Activated naive CD4-positive, alpha-beta T cell treated with anti-CD3 and anti-CD28 coated beads for 36 hours (primary cell): ENCODE data around the gene CELA2B. TPM values are rescaled to one million over a fixed set of nuclear protein-coding genes. Genes with fewer than 3 reads are reported as not detected.
"Not testable (repeated sequence)": the region's sequence is repeated elsewhere in the genome, so short reads cannot be mapped to it uniquely, and the experiment has no call there.

Experiments
- CTCF ChIA-PET: fragments of 350-600 bp; sonication (Branson Sonifier 250); formaldehyde crosslinking; loops from one replicate; lab custom pipeline; 2021; ENCODE audit warnings: antibody characterized with exemption; lab: Charles Lee
- DNase-seq: peaks from one replicate; pipeline ENCODE4 v3.0.0-alpha.2; 2020
- H3K27ac Mint-ChIP-seq: one replicate; pipeline ENCODE4 v1.8.0; 2021; ENCODE audit warnings: mild to moderate bottlenecking, mixed read lengths
- H3K27me3 Mint-ChIP-seq: one replicate; pipeline ENCODE4 v1.8.0; 2021; ENCODE audit warnings: low read depth, mixed read lengths
- H3K36me3 Mint-ChIP-seq: one replicate; pipeline ENCODE4 v1.8.0; 2021; ENCODE audit warnings: low read depth, mixed read lengths
- H3K4me1 Mint-ChIP-seq: one replicate; pipeline ENCODE4 v1.8.0; 2021; ENCODE audit warnings: low read depth, mixed read lengths
- H3K4me3 Mint-ChIP-seq: one replicate; pipeline ENCODE4 v1.8.0; 2021; ENCODE audit warnings: mild to moderate bottlenecking, moderate library complexity, mixed read lengths
- H3K9me3 Mint-ChIP-seq: one replicate; pipeline ENCODE4 v1.8.0; 2021; ENCODE audit warnings: mixed read lengths
- intact Hi-C: fragments of 100-400 bp; cut with micrococcal nuclease; formaldehyde crosslinking; loops from one replicate; pipeline ENCODE4 v1.15.1; 2023
- total RNA-seq, 2 experiments: library from RNA; stranded (reverse); gene quantifications; one replicate each; pipeline ENCODE4 v1.2.3, GENCODE V29; 2021

CELA2B gene
- total RNA-seq, 2 experiments from 2014 or later: not detected

GRCh38 chr1:15476927-15477326 lies 1.0 kb downstream of the CELA2B start:
- Mint-ChIP-seq H3K36me3 (no peaks in the 10 kb centered on the region), H3K27ac (no peak overlapping the region), H3K9me3 (no peaks in the 10 kb centered on the region), H3K4me3 (no peak overlapping the region), H3K27me3 (no peaks in the 10 kb centered on the region), H3K4me1 (no peaks in the 10 kb centered on the region)
- CTCF ChIA-PET: no interaction called here
- intact Hi-C loops: no loop called here
- DNase-seq: no peak

GRCh38 chr1:15477646-15478212 lies 1.8 kb downstream of the CELA2B start:
- Mint-ChIP-seq H3K4me3 (no peak overlapping the region), H3K4me1 (no peaks in the 10 kb centered on the region)

DNA sequence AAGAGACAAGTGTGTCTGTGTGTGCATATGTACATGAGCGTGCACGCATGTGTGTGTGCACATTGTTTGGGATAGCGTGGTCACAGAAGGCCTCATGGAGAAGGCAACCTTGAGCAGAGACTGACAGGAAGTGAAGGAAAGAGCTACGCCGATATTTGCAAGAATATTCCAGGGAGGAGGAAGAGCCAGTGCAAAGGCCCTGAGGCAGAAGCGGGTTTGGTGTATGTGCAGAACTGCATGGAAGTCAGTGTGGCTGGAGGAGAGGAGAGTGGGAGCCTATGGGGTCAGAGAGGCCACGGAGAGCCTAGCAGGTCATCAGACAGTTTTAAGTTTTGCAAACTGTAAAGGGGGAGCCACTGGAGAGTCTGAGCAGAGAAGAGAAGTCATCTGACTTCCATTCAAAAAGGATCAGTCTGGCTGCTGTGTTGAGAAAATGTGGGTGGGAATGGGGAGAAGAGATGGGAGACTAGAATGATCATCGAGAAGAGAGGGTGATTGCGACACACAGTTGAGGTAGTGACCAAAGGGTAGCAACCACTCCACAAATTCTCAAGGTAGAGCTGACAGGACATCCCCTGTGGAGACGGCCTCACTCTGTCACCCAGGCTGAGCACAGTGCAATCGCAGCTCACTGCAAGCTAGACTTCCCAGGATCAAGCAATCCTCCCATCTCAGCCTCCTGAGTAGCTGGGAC lies 3.9 kb downstream of the CELA2B start:
- Mint-ChIP-seq H3K27ac (no peak overlapping the region), H3K27me3 (no peaks in the 10 kb centered on the region), H3K36me3 (no peaks in the 10 kb centered on the region), H3K4me3 (no peak overlapping the region), H3K9me3 (no peaks in the 10 kb centered on the region), H3K4me1 (no peaks in the 10 kb centered on the region)
- CTCF ChIA-PET: no interaction called here
- intact Hi-C loops: no loop called here
- DNase-seq: no peak

More at GRCh38 chr1:15477646-15478212, 1.8 kb downstream of the CELA2B start:
- H3K9me3 Mint-ChIP-seq: no peaks in the 10 kb centered on the region
- no peak for DNase-seq
- no peak overlapping the region for H3K27ac Mint-ChIP-seq
- H3K27me3 Mint-ChIP-seq: no peaks in the 10 kb centered on the region
- CTCF ChIA-PET: interaction anchor here (0.5 kb wide), 1 partner anchor 79 kb away, joined by 3 read pairs; no protein-coding TSS in a partner anchor
- intact Hi-C loops: no loop called here
- no peaks in the 10 kb centered on the region for H3K36me3 Mint-ChIP-seq

DNA sequence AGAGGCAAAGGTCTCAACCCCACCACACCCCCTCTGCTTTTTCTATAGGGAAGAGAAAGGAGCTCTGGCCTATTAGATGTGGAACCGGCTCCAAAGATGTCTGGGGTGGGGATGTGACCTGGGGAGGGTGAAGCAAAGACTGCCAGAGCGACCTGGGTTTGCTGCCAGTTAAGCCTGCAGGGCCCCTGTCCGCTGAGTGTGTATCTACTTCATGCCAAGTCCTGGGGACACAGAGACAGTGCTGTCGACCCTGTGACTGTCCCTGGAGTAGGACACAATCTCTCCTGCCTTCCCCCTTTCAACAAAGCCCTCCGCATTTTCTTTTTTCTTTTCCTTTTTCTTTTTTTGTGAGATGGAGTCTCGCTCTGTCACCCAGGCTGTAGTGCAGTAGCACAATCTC lies 6.6 kb downstream of the CELA2B start:
- intact Hi-C loops, H3K9me3 Mint-ChIP-seq, H3K36me3 Mint-ChIP-seq, H3K27me3 Mint-ChIP-seq, H3K4me3 Mint-ChIP-seq, H3K27ac Mint-ChIP-seq, H3K4me1 Mint-ChIP-seq, DNase-seq, CTCF ChIA-PET: not testable (repeated sequence)

DNA sequence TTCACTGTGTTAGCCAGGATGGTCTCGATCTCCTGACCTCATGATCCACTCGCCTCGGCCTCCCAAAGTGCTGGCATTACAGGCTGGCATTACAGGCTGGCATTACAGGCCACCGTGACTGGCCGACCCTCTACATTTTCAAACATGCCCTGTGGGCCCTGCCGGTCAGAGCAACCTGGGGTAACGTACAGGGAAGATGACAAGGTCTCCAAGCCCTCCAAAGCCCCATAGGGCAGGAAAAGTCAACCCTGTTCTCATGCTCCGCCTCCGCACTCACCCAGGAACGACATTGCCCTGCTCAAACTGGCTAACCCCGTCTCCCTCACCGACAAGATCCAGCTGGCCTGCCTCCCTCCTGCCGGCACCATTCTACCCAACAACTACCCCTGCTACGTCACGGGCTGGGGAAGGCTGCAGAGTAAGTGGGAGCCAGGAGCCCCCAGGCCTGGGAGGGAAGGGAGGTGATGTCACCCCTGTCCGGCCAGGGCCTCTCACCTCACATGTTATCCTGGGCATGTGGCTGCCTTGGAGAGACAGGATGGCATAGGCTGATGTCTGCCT lies 7.2 kb downstream of the CELA2B start:
- H3K36me3 Mint-ChIP-seq, H3K9me3 Mint-ChIP-seq, H3K27me3 Mint-ChIP-seq, DNase-seq, H3K4me1 Mint-ChIP-seq, CTCF ChIA-PET, H3K27ac Mint-ChIP-seq, H3K4me3 Mint-ChIP-seq, intact Hi-C loops: not testable (repeated sequence)

GRCh38 chr1:15483971-15484370 lies 8.1 kb downstream of the CELA2B start:
- Mint-ChIP-seq H3K36me3 (no peaks in the 10 kb centered on the region), H3K4me1 (no peaks in the 10 kb centered on the region), H3K27ac (no peak overlapping the region), H3K27me3 (no peaks in the 10 kb centered on the region), H3K9me3 (no peaks in the 10 kb centered on the region), H3K4me3 (no peak overlapping the region)
- intact Hi-C loops: no loop called here
- DNase-seq: no peak
- CTCF ChIA-PET: no interaction called here

GRCh38 chr1:15484443-15484842 lies 8.5 kb downstream of the CELA2B start:
- H3K27ac Mint-ChIP-seq, H3K4me1 Mint-ChIP-seq, H3K36me3 Mint-ChIP-seq, H3K9me3 Mint-ChIP-seq, CTCF ChIA-PET, intact Hi-C loops, DNase-seq, H3K27me3 Mint-ChIP-seq, H3K4me3 Mint-ChIP-seq: not testable (repeated sequence)

- Mint-ChIP-seq H3K4me3 (no peak overlapping the region), H3K27ac (no peak overlapping the region), H3K36me3 (no peaks in the 10 kb centered on the region), H3K4me1 (no peaks in the 10 kb centered on the region), H3K27me3 (no peaks in the 10 kb centered on the region), H3K9me3 (no peaks in the 10 kb centered on the region)
- no peak for DNase-seq
- intact Hi-C loops: no loop called here
- CTCF ChIA-PET: interaction anchor here (0.6 kb wide), 1 partner anchor 85 kb away, joined by 3 read pairs; no protein-coding TSS in a partner anchor
Observed at GRCh38 chr1:15485636-15486035, 9.7 kb downstream of the CELA2B start.

DNA sequence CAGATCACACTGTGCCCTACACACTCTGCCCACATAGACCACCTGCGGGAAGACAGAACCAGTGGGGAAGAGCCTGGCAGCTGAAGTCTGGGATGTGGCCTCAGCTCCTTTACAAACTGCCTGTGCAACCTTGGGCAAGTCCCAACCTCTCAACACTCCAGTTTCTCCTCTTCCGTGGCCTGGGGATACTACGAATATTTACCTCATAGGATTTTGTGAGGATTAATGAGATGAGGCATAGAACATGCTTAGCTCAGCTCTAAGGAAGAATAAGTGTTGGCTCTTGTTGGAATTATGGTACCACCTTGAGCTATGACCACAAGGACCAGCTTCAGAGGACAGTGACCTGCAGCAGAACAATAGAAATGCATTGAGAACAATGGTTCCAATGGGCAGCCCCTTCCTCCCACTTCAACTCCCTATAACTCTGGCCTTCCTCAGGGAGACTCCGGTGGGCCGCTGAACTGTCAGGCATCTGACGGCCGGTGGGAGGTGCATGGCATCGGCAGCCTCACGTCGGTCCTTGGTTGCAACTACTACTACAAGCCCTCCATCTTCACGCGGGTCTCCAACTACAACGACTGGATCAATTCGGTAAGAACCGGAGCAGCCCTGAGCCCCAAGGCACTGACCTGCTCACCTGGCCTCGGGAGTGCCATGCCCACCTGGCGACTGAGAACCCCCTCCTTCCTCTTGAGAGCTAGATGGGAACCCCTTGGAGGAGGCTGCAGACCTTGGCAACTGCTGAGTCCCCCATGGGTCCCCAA lies 11.1 kb downstream of the CELA2B start:
- not testable (repeated sequence) for H3K36me3 Mint-ChIP-seq

GRCh38 chr1:15488371-15488770 lies 12.5 kb downstream of the CELA2B start:
- Mint-ChIP-seq H3K9me3 (no peaks in the 10 kb centered on the region), H3K4me1 (no peaks in the 10 kb centered on the region), H3K27me3 (no peaks in the 10 kb centered on the region), H3K4me3 (no peak overlapping the region), H3K36me3 (no peaks in the 10 kb centered on the region), H3K27ac (no peak overlapping the region)
- DNase-seq: no peak
- intact Hi-C loops: no loop called here
- CTCF ChIA-PET: no interaction called here

More for the DNA sequence above, 11.1 kb downstream of the CELA2B start:
- CTCF ChIA-PET: interaction anchor here (0.6 kb wide), 1 partner anchor 26 kb away, joined by 4 read pairs; no protein-coding TSS in a partner anchor
- H3K4me3 Mint-ChIP-seq, H3K27ac Mint-ChIP-seq, H3K27me3 Mint-ChIP-seq, H3K9me3 Mint-ChIP-seq, DNase-seq, H3K4me1 Mint-ChIP-seq, intact Hi-C loops: not testable (repeated sequence)

DNA sequence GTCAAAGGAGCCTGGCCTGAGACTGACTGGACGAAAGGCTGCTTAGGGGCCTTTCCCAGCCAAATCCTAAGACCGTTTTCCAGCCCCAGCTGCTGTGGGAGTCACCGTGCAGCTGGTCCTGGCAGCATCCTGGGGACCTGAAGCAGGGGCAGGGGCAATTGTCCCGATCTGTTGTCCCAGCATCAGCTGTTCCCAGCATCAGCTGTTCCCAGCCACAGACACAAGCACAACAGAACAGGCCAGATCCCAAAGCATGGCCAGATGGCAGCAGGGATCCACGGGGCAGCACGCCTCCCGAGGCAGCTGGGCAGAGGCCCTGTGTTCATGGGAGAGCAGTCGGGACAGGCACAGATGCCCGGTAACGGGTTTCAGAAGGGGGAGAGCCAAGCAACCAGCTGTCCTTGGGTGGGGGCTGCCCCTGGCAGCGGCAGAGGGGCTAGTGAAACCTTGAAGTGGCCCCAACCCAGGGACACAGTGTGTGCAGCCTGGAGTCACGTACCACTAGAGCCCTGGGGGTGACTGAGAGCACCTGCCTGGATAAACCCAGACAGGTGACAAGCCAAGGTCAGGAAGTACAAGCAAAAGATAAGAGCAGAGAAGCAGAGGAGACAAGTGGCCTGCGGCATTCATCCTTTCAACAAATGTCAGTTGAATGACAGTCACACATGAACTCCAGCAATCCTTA lies 13.3 kb downstream of the CELA2B start:
- intact Hi-C loops: no loop called here
- DNase-seq: no peak
- CTCF ChIA-PET: no interaction called here

GRCh38 chr1:15491010-15491409 lies 15.1 kb downstream of the CELA2B start:
- H3K36me3 Mint-ChIP-seq, H3K4me1 Mint-ChIP-seq, H3K27ac Mint-ChIP-seq, CTCF ChIA-PET, H3K27me3 Mint-ChIP-seq, DNase-seq, H3K4me3 Mint-ChIP-seq, intact Hi-C loops, H3K9me3 Mint-ChIP-seq: not testable (repeated sequence)

More for the DNA sequence above, 13.3 kb downstream of the CELA2B start:
- Mint-ChIP-seq H3K4me3 (no peak overlapping the region), H3K36me3 (no peaks in the 10 kb centered on the region), H3K27me3 (no peaks in the 10 kb centered on the region), H3K9me3 (no peaks in the 10 kb centered on the region), H3K4me1 (no peaks in the 10 kb centered on the region), H3K27ac (no peak overlapping the region)
